HL-60 (cell line): ENCODE measurements around the gene SLC35F3.

Experiments
- POLR2AphosphoS5 ChIP-seq: IDR thresholded peaks from 2 replicates; pipeline ENCODE4 v1.6.1; 2012; ENCODE audit warnings: low read depth
- SPI1 ChIP-seq: IDR thresholded peaks from 2 replicates; pipeline ENCODE4 v1.6.1; 2012; ENCODE audit warnings: low read depth, mild to moderate bottlenecking, borderline replicate concordance
- TF ChIP-seq, protein P1 (sequence below): IDR thresholded peaks from 2 replicates; pipeline ENCODE4 v1.6.1; 2012; ENCODE audit warnings: low read depth; ENCODE audit not compliant: insufficient replicate concordance

DNA sequence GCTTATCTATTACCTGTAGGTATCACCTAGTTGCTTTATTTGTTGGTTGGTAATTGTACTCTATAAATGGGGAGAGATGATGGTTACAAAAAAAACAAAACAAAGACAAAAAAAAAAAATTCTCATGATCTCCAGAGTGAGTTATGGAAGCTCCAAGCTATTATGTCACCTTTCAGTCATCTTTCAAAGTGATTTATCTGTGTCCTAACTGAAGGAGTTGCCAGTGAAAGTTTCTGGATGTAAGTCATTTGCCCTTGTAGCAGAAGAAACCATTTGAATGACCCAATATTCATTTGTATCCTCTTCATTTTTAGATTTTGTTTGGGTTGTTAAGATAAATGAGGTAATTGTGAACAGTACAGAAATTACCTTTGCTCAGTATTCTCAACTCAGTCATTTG, 3.6 kb downstream of the SLC35F3 start:
- TF ChIP-seq SPI1 (no peak), POLR2AphosphoS5 (no peak)
- TF ChIP-seq, protein P1, sequence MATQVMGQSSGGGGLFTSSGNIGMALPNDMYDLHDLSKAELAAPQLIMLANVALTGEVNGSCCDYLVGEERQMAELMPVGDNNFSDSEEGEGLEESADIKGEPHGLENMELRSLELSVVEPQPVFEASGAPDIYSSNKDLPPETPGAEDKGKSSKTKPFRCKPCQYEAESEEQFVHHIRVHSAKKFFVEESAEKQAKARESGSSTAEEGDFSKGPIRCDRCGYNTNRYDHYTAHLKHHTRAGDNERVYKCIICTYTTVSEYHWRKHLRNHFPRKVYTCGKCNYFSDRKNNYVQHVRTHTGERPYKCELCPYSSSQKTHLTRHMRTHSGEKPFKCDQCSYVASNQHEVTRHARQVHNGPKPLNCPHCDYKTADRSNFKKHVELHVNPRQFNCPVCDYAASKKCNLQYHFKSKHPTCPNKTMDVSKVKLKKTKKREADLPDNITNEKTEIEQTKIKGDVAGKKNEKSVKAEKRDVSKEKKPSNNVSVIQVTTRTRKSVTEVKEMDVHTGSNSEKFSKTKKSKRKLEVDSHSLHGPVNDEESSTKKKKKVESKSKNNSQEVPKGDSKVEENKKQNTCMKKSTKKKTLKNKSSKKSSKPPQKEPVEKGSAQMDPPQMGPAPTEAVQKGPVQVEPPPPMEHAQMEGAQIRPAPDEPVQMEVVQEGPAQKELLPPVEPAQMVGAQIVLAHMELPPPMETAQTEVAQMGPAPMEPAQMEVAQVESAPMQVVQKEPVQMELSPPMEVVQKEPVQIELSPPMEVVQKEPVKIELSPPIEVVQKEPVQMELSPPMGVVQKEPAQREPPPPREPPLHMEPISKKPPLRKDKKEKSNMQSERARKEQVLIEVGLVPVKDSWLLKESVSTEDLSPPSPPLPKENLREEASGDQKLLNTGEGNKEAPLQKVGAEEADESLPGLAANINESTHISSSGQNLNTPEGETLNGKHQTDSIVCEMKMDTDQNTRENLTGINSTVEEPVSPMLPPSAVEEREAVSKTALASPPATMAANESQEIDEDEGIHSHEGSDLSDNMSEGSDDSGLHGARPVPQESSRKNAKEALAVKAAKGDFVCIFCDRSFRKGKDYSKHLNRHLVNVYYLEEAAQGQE, result no peak
